Kidney epithelial cell (primary cell): Measurements from ENCODE around the gene SEMA4D. TPM values are rescaled to one million over a fixed set of nuclear protein-coding genes. Genes with fewer than 3 reads are reported as not detected.

Source experiments
- DNase-seq: peaks from one replicate; pipeline ENCODE4 v3.0.0-alpha.2; 2010; ENCODE audit warnings: low read depth
- H3K27me3 ChIP-seq: 2 replicates; pipeline ENCODE4 v1.6.0; 2011; ENCODE audit warnings: low read length; ENCODE audit not compliant: control insufficient read depth, insufficient read depth
- H3K36me3 ChIP-seq: 2 replicates; pipeline ENCODE4 v1.5.1; 2011; ENCODE audit warnings: low read length; ENCODE audit not compliant: control insufficient read depth, insufficient read depth
- H3K4me3 ChIP-seq: 2 replicates; pipeline ENCODE4 v1.5.1; 2011; ENCODE audit warnings: low read depth, mild to moderate bottlenecking, control low read depth, low read length
- total RNA-seq: library from RNA; depleted of rRNA; stranded (reverse); fragments of >200 nt; gene quantifications from 2 replicates; pipeline ENCODE4 v1.2.3, GENCODE V29; 2015
- TF ChIP-seq, protein P1 (sequence below): IDR thresholded peaks from 2 replicates; pipeline ENCODE4 v1.5.1; 2011; ENCODE audit warnings: mild to moderate bottlenecking, moderate library complexity, low read length, control low read depth, inconsistent platforms; ENCODE audit not compliant: insufficient read depth, poor library complexity, severe bottlenecking

The SEMA4D gene
- total RNA-seq, 1 donor from 2014 or later = 30.7 TPM

DNA sequence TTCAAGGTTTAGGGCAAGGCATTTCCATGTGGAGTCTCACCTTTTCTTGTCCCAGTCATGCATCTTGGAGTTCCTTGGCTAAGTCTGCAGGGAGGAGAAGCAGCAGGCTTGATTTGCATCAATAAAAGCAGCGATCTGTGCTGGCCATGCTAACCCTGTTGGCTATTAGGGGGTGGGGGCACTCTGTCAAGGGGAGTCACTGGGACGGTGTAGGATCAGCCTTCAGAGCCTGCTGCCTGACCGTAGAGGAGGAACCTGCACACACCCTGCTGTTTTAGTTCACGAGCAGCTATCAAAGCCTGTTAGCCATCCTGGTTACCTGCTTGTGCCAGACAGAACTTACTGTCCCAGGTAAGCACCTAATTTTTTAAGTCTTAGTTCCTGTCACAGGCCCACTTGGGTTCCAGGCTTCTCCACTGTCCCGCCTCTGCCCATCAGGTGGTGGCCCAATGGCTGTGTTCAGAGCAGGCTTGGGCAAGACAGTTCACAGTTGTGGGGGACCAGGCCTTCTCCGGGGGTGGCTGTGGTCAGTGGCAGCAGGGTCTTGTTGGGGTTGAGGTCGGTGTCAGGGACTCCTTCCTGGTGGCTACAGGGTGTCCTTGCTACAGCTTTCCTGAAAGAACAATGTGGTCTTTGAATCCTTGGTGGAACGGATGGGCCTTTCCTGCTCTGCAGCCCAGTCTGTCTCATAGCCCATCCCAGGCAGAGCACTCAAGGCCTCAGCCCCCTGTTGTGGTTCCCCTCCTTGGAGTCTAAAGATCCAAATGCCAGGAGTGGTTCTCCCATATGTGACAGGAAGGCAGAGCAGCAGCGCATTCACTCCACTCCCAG, 135.9 kb downstream of the SEMA4D start:
- no peak overlapping the region for H3K4me3 ChIP-seq
- no peaks in the 10 kb centered on the region for H3K36me3 ChIP-seq
- no peaks in the 10 kb centered on the region for H3K27me3 ChIP-seq
- TF ChIP-seq, protein P1, sequence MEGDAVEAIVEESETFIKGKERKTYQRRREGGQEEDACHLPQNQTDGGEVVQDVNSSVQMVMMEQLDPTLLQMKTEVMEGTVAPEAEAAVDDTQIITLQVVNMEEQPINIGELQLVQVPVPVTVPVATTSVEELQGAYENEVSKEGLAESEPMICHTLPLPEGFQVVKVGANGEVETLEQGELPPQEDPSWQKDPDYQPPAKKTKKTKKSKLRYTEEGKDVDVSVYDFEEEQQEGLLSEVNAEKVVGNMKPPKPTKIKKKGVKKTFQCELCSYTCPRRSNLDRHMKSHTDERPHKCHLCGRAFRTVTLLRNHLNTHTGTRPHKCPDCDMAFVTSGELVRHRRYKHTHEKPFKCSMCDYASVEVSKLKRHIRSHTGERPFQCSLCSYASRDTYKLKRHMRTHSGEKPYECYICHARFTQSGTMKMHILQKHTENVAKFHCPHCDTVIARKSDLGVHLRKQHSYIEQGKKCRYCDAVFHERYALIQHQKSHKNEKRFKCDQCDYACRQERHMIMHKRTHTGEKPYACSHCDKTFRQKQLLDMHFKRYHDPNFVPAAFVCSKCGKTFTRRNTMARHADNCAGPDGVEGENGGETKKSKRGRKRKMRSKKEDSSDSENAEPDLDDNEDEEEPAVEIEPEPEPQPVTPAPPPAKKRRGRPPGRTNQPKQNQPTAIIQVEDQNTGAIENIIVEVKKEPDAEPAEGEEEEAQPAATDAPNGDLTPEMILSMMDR = no peak
- no peak for DNase-seq

DNA sequence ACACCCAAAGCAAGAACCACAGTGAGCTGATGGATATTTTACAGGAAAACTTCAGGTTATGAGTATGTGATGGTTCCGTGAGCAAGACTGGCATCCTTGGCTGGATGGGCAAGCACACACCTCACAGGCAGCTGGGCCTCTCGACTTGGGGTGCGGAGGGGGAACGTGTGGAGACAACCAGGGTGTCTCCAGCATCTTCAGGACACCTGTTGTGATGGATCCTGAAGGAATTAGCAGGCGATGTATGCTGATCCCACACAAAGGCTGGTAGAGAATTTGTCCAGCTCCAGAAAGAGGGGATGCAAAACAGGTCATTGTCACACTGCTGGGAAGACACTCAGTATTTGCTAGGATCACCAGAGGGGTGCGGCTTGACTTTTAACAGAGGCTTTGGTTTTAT, 136.9 kb downstream of the SEMA4D start:
- TF ChIP-seq, protein P1 = no peak
- H3K36me3 ChIP-seq = no peaks in the 10 kb centered on the region
- no peak for DNase-seq
- no peak overlapping the region for H3K4me3 ChIP-seq
- no peaks in the 10 kb centered on the region for H3K27me3 ChIP-seq

DNA sequence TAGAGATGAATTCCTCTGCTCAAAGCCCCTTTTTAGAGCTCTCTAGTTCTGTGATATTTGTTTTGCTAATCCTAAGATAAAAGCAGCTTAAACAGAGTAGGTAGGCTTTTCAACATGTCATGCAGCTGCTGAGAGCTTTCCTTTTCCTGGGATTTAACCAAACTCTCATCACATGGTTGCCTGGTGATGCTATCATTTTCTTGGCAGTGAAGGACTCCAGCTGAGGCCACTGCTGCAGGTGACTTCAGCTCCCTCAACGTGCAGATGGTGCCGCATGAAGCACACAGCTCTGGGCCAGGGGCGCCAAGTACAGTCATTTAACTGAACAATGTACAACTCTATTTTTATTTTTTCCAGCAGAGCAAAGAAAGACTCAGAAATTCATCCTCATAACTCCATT, 137.4 kb downstream of the SEMA4D start:
- H3K4me3 ChIP-seq = no peak overlapping the region
- H3K27me3 ChIP-seq = no peaks in the 10 kb centered on the region
- TF ChIP-seq, protein P1 = no peak
- no peaks in the 10 kb centered on the region for H3K36me3 ChIP-seq
- no peak for DNase-seq

DNA sequence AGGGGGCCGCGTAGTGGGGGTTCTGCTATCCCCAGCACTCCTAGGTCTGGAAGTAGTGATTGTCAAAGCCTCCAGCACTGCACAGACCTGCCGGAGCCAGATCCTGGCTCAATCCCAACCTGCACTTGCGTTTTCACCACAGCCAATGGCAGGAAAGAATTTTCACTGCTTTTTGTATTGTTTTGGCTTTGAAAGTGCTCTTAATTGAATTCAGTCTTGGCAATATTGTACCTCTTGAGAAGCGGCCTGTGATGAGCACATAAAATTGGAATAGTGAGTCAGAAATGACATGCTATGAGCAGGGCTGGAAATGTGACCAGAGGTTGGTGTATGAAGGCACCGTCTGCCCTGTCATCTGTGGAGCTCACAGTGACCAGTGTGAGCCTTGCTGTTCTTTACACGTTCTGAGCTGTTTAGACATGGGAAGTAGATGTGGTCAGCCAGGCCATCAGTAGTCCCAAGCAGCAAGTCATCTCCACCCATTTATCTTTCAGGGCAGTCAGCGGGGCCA, 138.1 kb downstream of the SEMA4D start:
- H3K4me3 ChIP-seq = no peak overlapping the region
- no peaks in the 10 kb centered on the region for H3K27me3 ChIP-seq

DNA sequence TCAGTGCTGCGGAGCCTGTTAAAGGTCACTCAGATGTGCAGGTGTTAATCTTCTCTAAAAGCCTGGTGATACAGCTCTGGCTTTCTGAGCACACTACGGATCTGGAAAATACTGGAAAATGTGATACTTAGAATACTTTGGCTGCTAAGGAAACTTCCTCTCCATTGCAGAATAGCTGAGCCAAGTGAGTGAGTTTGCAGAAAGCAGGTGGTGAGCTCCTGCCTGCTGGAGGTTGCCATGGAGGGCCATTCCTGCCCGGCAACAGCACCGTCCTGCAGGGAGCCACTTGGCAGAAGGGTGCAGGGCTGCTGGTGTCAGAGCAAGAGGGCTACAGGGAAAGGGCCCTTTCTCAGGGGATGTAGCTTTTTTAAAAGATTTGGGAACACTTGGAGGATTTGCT, 138.9 kb downstream of the SEMA4D start:
- TF ChIP-seq, protein P1 = no peak
- H3K4me3 ChIP-seq = no peak overlapping the region
- DNase-seq = no peak
- no peaks in the 10 kb centered on the region for H3K36me3 ChIP-seq
- H3K27me3 ChIP-seq = no peaks in the 10 kb centered on the region

More for the DNA sequence above, 138.1 kb downstream of the SEMA4D start:
- TF ChIP-seq, protein P1 = no peak
- DNase-seq = no peak
- H3K36me3 ChIP-seq = no peaks in the 10 kb centered on the region
